Left ventricle myocardium superior (tissue), 1 donor: ENCODE measurements around the gene CYLD. TPM values are rescaled to one million over a fixed set of nuclear protein-coding genes. Genes with fewer than 3 reads are reported as not detected.
A peak's percentile ranks its signal among the peaks of the same experiment; 100 is the strongest.

Source experiments
- ATAC-seq: fragments of 200-7000 bp; cut with Tn5 transposase; one replicate; pipeline ENCODE4 v1.9.1; 2020; ENCODE audit warnings: mild to moderate bottlenecking, moderate library complexity
- DNase-seq: peaks from one replicate; pipeline ENCODE4 v3.0.0-alpha.2; 2020
- intact Hi-C: fragments of 100-400 bp; cut with micrococcal nuclease; formaldehyde crosslinking; loops from one replicate; pipeline ENCODE4 v1.11.0; 2022
- long read RNA-seq: library from polyadenylated mRNA; unstranded; transcript quantifications from one replicate; pipeline ENCODE4 v2.0.0, GENCODE V29; 2021
- total RNA-seq: library from RNA; stranded (reverse); fragmentation: NEBNext Ultra II Directional; extraction: Animal tissue kit (Norgen Biotek cat#: 25700); gene quantifications from one replicate; pipeline ENCODE4 v1.2.1, GENCODE V29; 2021
- donor health status: DM: no; HTN: yes; CAD: no; lungs with severe emphysema.

Gene CYLD
- 31.1 TPM for total RNA-seq
- long read RNA-seq, transcript CYLD-214 (18 exons, 3,513 nt): major isoform, 18 of 62 reads
- long read RNA-seq, transcript CYLD-202 (18 exons, 3,536 nt): minor isoform, 8 of 62 reads
- long read RNA-seq, partial matches to known transcripts: 13 of 62 reads
- long read RNA-seq, other reads (novel, unspliced or antisense): 23 of 62 reads

GRCh38 chr16:50741781-50742575 lies at the start of gene CYLD:
TSS of gene CYLD (plus strand) at chr16:50742086. CDS start at chr16:50749699, 7,613 bp downstream.
- intact Hi-C loops: no loop called here
- ATAC-seq: peak; percentile 99

GRCh38 chr16:50692644-50692998 lies 49.3 kb upstream of the CYLD start:
- no peak for ATAC-seq
- intact Hi-C loops: no loop called here
- DNase-seq: no peak

More at GRCh38 chr16:50741781-50742575, at the start of gene CYLD:
- DNase-seq: peak; percentile 100

GRCh38 chr16:50692999-50693781 lies 48.7 kb upstream of the CYLD start, which contains the start of gene NOD2:
TSS of gene NOD2 (plus strand) at chr16:50693606. CDS start at chr16:50699496, 5,890 bp downstream.
- DNase-seq (peak; percentile 67), ATAC-seq (peak; percentile 48)
- intact Hi-C loops: no loop called here

DNA sequence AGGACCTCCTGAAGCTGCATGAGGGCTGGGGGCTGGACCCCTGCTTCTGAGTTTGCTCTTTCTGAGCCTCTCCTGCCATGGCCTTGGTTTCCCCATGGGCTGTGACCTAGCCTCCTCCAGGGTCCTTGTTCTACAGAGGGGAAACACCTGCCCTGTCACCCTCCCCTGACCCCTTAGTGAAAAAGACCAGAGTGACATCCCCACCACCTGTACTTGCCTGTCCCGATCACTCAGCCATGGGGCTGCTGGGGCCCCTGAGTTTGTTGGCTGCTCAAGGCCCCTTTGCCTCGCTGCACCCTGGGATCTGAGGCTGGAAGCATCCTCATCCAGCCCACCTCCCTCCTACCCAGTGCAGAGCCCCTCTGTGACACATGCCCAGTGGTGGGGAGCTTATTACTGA lies 47.7 kb upstream of the CYLD start:
- no peak for ATAC-seq
- intact Hi-C loops: no loop called here
- DNase-seq: no peak

DNA sequence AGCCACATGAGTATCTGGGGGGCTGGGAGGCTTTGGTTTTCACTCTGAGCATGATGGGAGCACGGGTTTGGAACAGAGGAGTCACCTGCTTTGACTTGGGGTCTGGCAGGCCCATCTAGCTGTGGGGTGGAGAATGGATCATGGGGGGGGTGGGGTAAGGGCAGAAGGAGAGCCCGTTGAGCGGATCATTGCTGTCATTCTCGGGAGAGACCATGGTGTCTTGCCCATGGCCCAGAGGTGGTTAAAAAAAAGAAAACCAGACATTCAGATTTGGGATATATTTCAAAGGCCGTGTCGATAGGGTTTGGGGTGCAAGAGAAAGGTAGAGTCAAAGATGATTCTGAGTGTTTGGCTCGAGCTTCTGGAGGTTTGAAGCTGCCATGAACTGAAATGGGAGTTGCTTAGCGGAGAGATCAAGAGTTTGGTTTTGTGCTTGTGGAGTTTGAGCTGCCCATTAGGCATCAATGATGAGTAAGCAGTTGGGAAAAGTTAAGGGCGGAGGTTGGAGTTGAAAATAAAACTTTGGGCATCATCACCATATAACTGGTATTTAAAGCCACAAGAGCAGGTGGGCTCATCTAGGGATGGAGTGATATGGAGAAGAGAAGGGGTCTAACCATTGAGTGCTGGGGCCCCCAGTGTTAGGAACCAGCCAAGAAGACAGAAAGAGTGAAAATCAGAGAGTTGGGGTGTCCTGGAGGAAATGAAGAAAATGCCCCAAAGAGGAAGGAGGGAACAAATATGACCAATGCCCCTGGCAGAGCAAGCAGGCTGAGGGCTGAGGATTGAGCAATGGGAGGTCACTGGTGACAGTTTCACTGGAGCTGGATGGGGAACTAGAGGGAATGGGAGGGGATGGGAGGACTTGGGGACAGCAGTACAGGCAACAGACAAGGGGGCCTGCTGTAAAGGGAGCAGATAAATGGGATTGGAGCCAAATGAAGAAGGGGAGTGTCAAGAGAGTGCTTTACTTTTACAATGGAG lies 46.6 kb upstream of the CYLD start:
- ATAC-seq (peak; percentile 38), DNase-seq (no peak)
- intact Hi-C loops: no loop called here

GRCh38 chr16:50696126-50696525 lies 45.8 kb upstream of the CYLD start:
- no peak for ATAC-seq
- no peak for DNase-seq
- intact Hi-C loops: no loop called here

GRCh38 chr16:50696575-50697420 lies 45.1 kb upstream of the CYLD start:
- intact Hi-C loops: no loop called here
- ATAC-seq (peak; percentile 74), DNase-seq (peak; percentile 83)

GRCh38 chr16:50697421-50697715 lies 44.5 kb upstream of the CYLD start:
- DNase-seq: no peak
- ATAC-seq: no peak
- intact Hi-C loops: no loop called here

- ATAC-seq: peak; percentile 82
- intact Hi-C loops: no loop called here
These were observed 43.8 kb upstream of the CYLD start for GRCh38 chr16:50697881-50698767.

GRCh38 chr16:50699326-50700159 lies 42.3 kb upstream of the CYLD start:
- intact Hi-C loops: no loop called here
- ATAC-seq (no peak), DNase-seq (no peak)

More at GRCh38 chr16:50697881-50698767, 43.8 kb upstream of the CYLD start:
- no peak for DNase-seq

DNA sequence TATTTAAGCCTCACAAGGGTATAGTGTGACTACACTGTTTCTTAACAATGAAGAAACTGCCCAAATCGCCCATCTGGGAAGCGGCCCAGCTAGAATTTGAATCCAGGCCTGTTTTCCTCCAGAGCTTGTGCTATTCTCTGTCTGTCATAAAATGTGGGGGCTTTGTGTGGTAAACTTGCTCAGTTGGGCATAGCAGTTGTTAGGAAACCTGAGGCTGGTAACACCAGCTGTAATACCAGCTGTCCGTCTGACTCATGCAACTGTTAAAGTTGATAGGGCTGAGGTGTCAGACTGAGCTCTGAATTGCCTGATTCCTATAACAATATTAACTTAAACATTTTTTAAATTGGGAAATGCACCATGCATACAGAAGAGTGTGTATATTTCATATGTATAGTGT lies 39.2 kb upstream of the CYLD start:
- ATAC-seq: no peak
- intact Hi-C loops: no loop called here

GRCh38 chr16:50704245-50704644 lies 37.6 kb upstream of the CYLD start:
- intact Hi-C loops: no loop called here
- ATAC-seq (no peak), DNase-seq (no peak)

More for the DNA sequence above, 39.2 kb upstream of the CYLD start:
- DNase-seq: no peak

GRCh38 chr16:50705436-50706110 lies 36.3 kb upstream of the CYLD start:
- DNase-seq: no peak
- ATAC-seq: no peak
- intact Hi-C loops: no loop called here

- ATAC-seq: no peak
- intact Hi-C loops: no loop called here
- DNase-seq: no peak
These were observed 35.6 kb upstream of the CYLD start for GRCh38 chr16:50706250-50706649.

GRCh38 chr16:50708373-50709060 lies 33.4 kb upstream of the CYLD start:
- peak; percentile 52 for DNase-seq
- intact Hi-C loops: no loop called here
- ATAC-seq: peak; percentile 12
